HG02642 (cell line): ENCODE data around the gene IL20.

Experiments used
- ATAC-seq: cut with Tn5 transposase; IDR thresholded peaks from one replicate; pipeline ENCODE4 v1.9.1; 2021; ENCODE audit warnings: mild to moderate bottlenecking; ENCODE audit not compliant: unreplicated experiment, poor library complexity

Gene IL20

GRCh38 chr1:206873603-206874188 is 8.3 kb downstream of the IL20 start:
- no peak for ATAC-seq

GRCh38 chr1:206875752-206876377 is 10.4 kb downstream of the IL20 start:
- ATAC-seq = no peak

GRCh38 chr1:206878456-206878855 is 13.0 kb downstream of the IL20 start:
- ATAC-seq = no peak

GRCh38 chr1:206880314-206880713 is 14.9 kb downstream of the IL20 start:
- no peak for ATAC-seq

GRCh38 chr1:206882555-206882954 is 17.1 kb downstream of the IL20 start:
- no peak for ATAC-seq

GRCh38 chr1:206883160-206883559 is 17.7 kb downstream of the IL20 start:
- no peak for ATAC-seq

GRCh38 chr1:206883876-206884275 is 18.5 kb downstream of the IL20 start:
- ATAC-seq = no peak

GRCh38 chr1:206885341-206886060 is 20.1 kb downstream of the IL20 start:
- ATAC-seq = no peak

GRCh38 chr1:206886831-206887230 is 21.4 kb downstream of the IL20 start:
- ATAC-seq = no peak

- no peak for ATAC-seq
These were observed 22.3 kb downstream of the IL20 start for GRCh38 chr1:206887701-206888100.

- no peak for ATAC-seq
These were observed 25.0 kb downstream of the IL20 start for GRCh38 chr1:206890125-206891060.

- ATAC-seq = no peak
These were observed 26.0 kb downstream of the IL20 start for GRCh38 chr1:206891412-206891811.

- no peak for ATAC-seq
These were observed 27.0 kb downstream of the IL20 start for GRCh38 chr1:206892351-206892984.

- no peak for ATAC-seq
These were observed 28.0 kb downstream of the IL20 start for GRCh38 chr1:206893380-206893779.

GRCh38 chr1:206895325-206895724 is 29.9 kb downstream of the IL20 start:
- ATAC-seq = no peak

- ATAC-seq = no peak
These were observed 30.4 kb downstream of the IL20 start for GRCh38 chr1:206895837-206896242.

GRCh38 chr1:206896261-206896660 is 30.8 kb downstream of the IL20 start:
- ATAC-seq = no peak

GRCh38 chr1:206897175-206897574 is 31.8 kb downstream of the IL20 start, which contains the start of gene IL24:
Gene IL24 (plus strand): TSS chr1:206897443. CDS start chr1:206897833, 390 bp downstream.
- no peak for ATAC-seq

- ATAC-seq = no peak
These were observed 32.9 kb downstream of the IL20 start for GRCh38 chr1:206898089-206898914.
